Kidney (tissue), 14 donors: Measurements from ENCODE around the gene MSI2. TPM values are rescaled to one million over a fixed set of nuclear protein-coding genes. Genes with fewer than 3 reads are reported as not detected.

Experiments
- DNase-seq, 5 donors: peaks; one replicate each; pipeline ENCODE4 v3.0.0-alpha.2; 2013 to 2020
- FAIRE-seq: peaks from 2 replicates; lab custom pipeline; 2012; peaks lifted over from hg19 to GRCh38; lab: Jason Lieb, UNC
- H3K27ac ChIP-seq, 2 donors: one replicate each; pipeline ENCODE4 v1.7.0; 2013; ENCODE audit warnings: low read depth in 2 of 2, low read length in 2 of 2, inconsistent platforms in 1 of 2
- H3K27me3 ChIP-seq: one replicate; pipeline ENCODE4 v1.7.1; 2013; ENCODE audit warnings: low read length, inconsistent platforms; ENCODE audit not compliant: control insufficient read depth, insufficient read depth
- H3K36me3 ChIP-seq, 3 donors: one replicate each; pipeline versions ENCODE4 v1.7.0 to v1.7.1; 2013; ENCODE audit warnings: low read length in 3 of 3, control low read depth in 1 of 3, inconsistent platforms in 1 of 3; ENCODE audit not compliant: insufficient read depth in 3 of 3, control insufficient read depth in 2 of 3
- H3K4me1 ChIP-seq, 3 donors: one replicate each; pipeline versions ENCODE4 v1.7.0 to v1.7.1; 2013; ENCODE audit warnings: low read length in 3 of 3, inconsistent platforms in 1 of 3, low read depth in 1 of 3; ENCODE audit not compliant: control insufficient read depth in 2 of 3, insufficient read depth in 2 of 3
- H3K4me3 ChIP-seq, 3 donors: one replicate each; pipeline versions ENCODE4 v1.7.0 to v1.8.1; 2013; ENCODE audit warnings: low read length in 3 of 3, control low read depth in 1 of 3, inconsistent platforms in 1 of 3
- H3K9ac ChIP-seq, 3 donors: one replicate each; pipeline versions ENCODE4 v1.7.0 to v1.7.1; 2013; ENCODE audit warnings: low read length in 3 of 3, control low read depth in 1 of 3, inconsistent platforms in 1 of 3
- H3K9me3 ChIP-seq, 3 donors: one replicate each; pipeline versions ENCODE4 v1.7.0 to v1.7.1; 2013; ENCODE audit warnings: low read length in 3 of 3, control low read depth in 1 of 3, inconsistent platforms in 1 of 3; ENCODE audit not compliant: control insufficient read depth in 2 of 3, insufficient read depth in 1 of 3
- intact Hi-C: fragments of 100-400 bp; cut with DNase I; formaldehyde crosslinking; loops from one replicate; pipeline ENCODE4 v1.11.1; 2022
- polyA plus RNA-seq: library from polyadenylated mRNA; stranded (reverse); fragments of 350-450 nt; fragmentation: Illumina TruSeq; extraction: RNeasy Lipid Tissue Mini Kit (QIAGEN cat#74804); gene quantifications from one replicate; pipeline ENCODE4 v1.2.3, GENCODE V29; 2014; ENCODE audit warnings: low read depth, low replicate concordance; ENCODE audit not compliant: insufficient read depth
- total RNA-seq: library from RNA; stranded (reverse); fragmentation: NEBNext Ultra II Directional; extraction: Animal tissue kit (Norgen Biotek cat#: 25700); gene quantifications from one replicate; pipeline ENCODE4 v1.2.1, GENCODE V29; 2021
- TF ChIP-seq, protein P1 (sequence below): IDR thresholded peaks from 3 replicates; pipeline ENCODE4 v1.5.1; 2012; ENCODE audit warnings: mild to moderate bottlenecking, moderate library complexity, borderline replicate concordance; ENCODE audit not compliant: insufficient read depth; ENCODE audit errors: extremely low read depth
- donor health status: control.
- donor health status: control.
- donor health status: control.
- donor health status: control.
- donor health status: control.
- donor health status: DM: yes; HTN: yes; CAD: no.
- donor health status: Normal renal cell carcinoma (clear cell type).

MSI2 gene
- total and polyA plus RNA-seq, 2 donors from 2014 or later, result 69.2 to 151 TPM

DNA sequence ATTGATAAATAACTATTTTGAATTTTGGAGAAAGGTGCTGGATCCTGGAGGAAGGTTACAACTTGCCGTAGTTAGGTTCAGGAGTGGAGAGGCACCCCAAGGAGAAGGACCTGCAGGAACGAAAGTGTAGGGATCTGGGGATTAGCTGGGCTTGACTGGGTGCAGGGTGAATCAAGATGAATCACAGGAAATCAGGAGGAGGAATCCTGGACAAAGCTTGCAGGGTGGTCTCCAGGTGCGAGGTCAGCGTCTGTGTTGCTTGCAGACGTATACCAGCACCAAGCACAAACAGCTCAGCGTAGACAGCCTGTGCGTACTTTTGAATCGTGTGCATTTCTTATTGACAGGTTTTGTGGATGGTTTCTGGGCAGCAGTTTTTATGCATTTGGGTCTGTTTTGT is 144.3 kb downstream of the MSI2 start:
- FAIRE-seq (no peak), DNase-seq (no peak)
- intact Hi-C loops, result no loop called here
- Histone ChIP-seq H3K36me3 (peaks cover 0 to 7% (median 0%) of the 10 kb centered on the region in 3 donors), H3K9ac (no peak overlapping the region), H3K4me1 (peaks cover 17 to 40% (median 35%) of the 10 kb centered on the region in 3 donors), H3K27me3 (no peaks in the 10 kb centered on the region), H3K27ac (no peak overlapping the region), H3K9me3 (no peaks in the 10 kb centered on the region), H3K4me3 (no peak overlapping the region)
- TF ChIP-seq, protein P1, sequence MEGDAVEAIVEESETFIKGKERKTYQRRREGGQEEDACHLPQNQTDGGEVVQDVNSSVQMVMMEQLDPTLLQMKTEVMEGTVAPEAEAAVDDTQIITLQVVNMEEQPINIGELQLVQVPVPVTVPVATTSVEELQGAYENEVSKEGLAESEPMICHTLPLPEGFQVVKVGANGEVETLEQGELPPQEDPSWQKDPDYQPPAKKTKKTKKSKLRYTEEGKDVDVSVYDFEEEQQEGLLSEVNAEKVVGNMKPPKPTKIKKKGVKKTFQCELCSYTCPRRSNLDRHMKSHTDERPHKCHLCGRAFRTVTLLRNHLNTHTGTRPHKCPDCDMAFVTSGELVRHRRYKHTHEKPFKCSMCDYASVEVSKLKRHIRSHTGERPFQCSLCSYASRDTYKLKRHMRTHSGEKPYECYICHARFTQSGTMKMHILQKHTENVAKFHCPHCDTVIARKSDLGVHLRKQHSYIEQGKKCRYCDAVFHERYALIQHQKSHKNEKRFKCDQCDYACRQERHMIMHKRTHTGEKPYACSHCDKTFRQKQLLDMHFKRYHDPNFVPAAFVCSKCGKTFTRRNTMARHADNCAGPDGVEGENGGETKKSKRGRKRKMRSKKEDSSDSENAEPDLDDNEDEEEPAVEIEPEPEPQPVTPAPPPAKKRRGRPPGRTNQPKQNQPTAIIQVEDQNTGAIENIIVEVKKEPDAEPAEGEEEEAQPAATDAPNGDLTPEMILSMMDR, result no peak

- TF ChIP-seq, protein P1, result no peak
- Histone ChIP-seq H3K27me3 (no peaks in the 10 kb centered on the region), H3K9ac (peak overlapping the region in 1 of 3 donors; percentile 15), H3K36me3 (peaks cover 0 to 7% (median 0%) of the 10 kb centered on the region in 3 donors), H3K9me3 (no peaks in the 10 kb centered on the region), H3K4me1 (peaks cover 16 to 35% (median 32%) of the 10 kb centered on the region in 3 donors), H3K4me3 (no peak overlapping the region), H3K27ac (no peak overlapping the region)
- intact Hi-C loops, result no loop called here
- FAIRE-seq (no peak), DNase-seq (no peak)
Measured at GRCh38 chr17:57401556-57402488, 145.5 kb downstream of the MSI2 start.

DNA sequence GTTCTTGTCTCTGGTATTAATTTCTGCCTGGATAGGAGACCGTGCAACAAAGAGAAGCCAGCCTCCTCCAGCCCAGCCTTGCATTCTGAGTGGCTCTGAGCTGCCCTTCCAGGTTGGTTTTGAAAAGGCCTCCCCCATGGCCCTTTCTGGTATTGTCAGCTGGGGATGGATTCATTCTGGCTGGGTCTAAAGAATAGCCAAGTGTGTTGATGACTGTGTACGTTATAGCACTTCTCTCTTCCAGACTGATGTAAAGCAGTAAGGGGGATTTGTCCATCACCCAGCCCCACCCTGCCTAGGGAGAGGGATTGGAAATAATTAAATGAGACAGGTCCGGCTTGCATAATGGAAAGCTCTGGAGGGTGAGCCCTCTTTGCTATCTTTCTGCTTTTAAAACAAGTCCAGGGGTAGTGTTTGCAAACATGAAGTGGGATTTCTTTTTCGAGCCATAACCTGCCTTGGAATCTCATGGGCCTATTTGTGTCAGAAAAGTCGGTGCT is 146.4 kb downstream of the MSI2 start:
- DNase-seq (no peak), FAIRE-seq (no peak)
- H3K9me3 ChIP-seq, result no peaks in the 10 kb centered on the region
- H3K36me3 ChIP-seq, result peaks cover 0 to 7% (median 0%) of the 10 kb centered on the region in 3 donors
- intact Hi-C loops, result no loop called here
- H3K27me3 ChIP-seq, result no peaks in the 10 kb centered on the region
- H3K27ac ChIP-seq, result no peak overlapping the region
- H3K9ac ChIP-seq, result no peak overlapping the region
- peaks cover 14 to 32% (median 30%) of the 10 kb centered on the region in 3 donors for H3K4me1 ChIP-seq
- TF ChIP-seq, protein P1, result no peak
- H3K4me3 ChIP-seq, result no peak overlapping the region
